NCI-H1105 (cell line): ENCODE measurements around the gene PBXIP1.
"Not testable (repeated sequence)": the region's sequence is repeated elsewhere in the genome, so short reads cannot be mapped to it uniquely, and the experiment has no call there.

ENCODE experiments used
- DNase-seq: peaks from one replicate; lab custom pipeline; 2025; lab: John Stamatoyannopoulos, UW

Gene PBXIP1

DNA sequence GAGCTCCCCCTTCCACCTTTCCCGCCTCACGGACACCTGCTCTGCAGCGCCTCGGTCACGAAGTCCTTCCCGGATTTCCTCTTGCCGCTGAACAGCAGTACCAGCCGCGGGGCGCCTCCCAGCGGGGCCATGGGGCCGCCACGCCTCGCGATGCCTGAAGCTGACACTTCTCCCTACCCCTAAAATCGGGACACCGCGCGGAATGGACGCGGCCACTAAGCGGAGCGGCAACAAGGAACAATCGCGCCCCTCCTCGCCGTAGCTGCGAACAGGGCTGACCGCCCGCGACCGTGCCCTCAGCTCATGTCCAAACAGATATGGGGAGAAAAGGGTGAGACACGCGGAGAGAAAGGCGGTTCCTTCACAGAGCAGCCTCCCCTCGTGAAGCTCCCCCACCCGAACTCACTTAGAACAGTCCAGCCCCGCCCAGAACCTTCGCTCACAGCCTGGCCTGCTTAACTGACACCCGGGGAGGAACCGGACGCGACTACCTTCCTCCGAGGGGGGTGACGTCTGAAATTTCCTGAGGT is 19.3 kb downstream of the PBXIP1 start, which contains the start of gene PMVK:
TSS of gene PMVK (minus strand) at position 165 of the 530 bp plus-strand sequence. CDS start at position 131, 34 bp downstream.
- peak; percentile 94 for DNase-seq

DNA sequence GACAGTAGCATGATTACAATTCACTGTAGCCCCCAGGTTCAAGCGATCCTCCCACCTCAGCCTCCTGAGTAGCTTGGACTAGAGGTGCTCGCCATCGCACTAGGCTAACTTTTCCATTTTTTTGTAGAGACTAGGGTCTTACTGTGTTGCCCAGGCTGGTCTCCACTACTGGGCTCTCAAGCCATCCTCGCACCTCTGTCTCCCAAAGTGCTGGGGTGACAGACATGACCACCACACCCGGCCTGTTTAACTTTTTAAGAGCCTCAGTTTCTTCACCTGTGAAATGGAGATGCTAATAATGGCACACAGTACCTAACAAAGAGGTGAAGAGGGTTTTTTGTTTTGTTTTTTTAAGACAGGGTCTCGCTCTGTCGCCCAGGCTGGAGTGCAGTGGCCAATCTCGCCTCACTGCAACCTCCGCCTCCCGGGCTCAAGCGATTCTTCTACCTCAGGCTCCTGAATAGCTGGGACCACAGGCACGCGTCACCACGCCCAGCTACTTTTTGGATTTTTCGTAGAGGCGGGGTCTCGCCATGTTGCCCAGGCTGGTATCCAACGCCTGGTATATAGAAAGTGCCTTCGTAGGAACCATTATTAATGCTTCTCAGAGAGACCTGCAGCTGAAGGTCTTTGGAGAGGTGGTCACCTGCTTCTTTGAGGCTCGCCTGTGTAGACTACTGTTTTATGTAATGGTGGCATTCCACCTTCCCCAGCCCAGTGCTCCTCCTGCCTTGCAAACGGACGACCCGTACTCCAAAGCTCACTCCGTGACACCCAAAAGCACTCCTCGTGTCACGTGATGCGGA is 19.9 kb downstream of the PBXIP1 start:
- no peak for DNase-seq

DNA sequence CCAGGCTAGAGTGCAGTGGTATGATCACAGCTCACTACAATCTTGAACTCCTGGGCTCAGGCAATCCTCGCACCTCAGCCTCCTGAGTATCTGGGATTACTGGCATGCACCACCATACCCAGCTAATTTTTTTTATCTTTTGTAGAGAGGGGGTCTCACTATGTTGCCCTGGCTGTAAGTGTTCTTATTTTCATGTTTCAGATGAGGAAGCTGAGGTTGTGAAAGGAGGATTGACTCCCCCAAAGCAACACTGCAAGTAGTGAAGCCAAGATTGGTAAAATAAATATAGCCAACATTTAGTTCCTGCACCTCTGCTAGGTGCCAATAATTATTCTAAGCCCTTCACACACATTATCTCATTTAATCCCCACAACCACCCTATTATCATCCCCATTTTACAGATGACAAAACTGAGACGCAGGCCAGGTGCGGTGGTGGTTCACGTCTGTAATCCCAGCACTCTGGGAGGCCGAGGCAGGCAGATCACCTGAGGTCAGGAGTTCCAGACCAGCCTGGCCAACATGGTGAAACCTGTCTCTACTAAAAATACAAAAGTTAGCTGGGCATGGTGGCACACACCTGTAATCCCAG is 21.4 kb downstream of the PBXIP1 start:
- DNase-seq = no peak

DNA sequence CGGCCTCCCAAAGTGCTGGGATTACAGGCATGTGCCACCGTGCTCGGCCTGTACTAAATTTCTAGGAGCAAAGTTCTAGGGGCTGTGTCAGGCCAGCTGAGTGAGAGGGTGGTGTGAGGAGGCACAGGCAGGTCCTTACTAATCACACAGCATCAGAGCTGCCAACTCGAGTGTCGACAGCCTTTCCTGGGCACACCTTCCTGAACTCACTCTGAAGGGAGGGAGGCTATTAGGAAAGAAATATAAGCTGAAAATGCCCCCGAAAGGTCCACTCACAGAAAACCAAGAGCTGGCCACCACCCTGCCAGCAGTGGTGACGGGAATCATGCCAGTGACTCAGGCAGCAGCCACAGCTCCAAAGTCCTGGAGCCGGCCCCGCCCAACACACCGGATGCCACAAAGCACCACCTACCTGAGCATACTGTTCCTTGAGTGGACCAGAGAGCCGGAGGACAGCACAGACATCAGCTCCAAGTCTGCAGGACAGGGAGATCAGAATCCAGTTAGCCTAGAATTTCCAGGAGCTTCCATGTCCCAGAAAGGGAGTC is 23.9 kb downstream of the PBXIP1 start:
- DNase-seq = no peak

DNA sequence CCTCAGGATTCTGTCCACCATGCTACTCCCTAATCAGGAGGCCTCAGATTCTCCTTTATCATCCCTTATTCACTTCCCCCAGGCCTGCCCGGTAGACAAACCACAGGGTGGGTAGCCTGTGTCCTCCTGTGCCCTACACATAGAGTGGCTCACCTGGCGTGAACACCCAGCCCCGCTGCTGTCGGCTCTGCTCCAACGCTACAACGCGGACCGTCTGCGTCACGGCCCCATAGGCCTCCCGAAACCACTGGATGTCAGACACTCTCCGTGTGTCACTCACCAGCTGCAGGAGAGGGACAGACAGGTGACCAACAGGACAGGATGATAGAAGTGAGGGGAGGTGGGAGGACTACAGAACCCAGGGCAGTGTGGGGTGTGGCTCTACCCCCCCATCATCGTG is 29.7 kb downstream of the PBXIP1 start:
- DNase-seq = no peak

DNA sequence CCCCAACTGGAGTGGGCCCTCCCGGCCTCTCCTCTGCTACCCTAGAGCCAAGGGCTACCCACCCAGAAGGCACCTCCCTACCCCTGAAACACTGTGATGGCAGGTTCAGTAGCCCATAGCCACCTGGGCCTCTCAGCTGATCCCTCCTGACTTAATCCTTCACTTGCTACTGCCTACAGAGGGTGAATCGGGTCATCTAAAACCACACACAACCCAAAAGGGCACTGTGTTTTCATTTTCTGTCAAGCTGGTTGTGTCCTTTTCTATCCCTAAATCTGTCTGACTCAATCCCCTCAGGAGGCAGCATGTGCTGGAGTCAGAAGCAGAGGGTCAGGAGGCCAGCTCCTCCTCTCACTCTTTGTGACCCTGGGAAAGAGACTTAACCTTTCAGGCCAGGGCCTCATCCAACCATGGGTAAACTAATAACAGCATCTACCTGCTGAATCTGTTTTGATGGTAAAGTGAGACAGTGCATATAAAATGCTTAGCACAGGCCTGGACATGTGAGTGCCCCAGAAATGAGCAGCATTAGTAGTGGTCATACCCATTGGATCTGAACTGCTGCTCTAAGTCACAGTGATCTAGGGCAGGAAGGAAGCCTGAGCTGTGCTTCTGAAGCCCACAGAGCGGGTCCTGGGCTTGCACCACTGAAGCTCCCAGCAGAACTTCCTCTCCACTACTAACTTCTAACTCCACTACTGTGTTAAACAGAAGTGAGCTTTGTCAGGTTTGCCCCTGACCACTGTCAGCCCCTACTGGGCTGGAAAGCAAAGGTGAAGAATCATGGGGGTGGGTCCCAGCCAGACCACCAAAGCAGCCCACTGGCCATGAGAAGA is 30.3 kb downstream of the PBXIP1 start:
- no peak for DNase-seq

DNA sequence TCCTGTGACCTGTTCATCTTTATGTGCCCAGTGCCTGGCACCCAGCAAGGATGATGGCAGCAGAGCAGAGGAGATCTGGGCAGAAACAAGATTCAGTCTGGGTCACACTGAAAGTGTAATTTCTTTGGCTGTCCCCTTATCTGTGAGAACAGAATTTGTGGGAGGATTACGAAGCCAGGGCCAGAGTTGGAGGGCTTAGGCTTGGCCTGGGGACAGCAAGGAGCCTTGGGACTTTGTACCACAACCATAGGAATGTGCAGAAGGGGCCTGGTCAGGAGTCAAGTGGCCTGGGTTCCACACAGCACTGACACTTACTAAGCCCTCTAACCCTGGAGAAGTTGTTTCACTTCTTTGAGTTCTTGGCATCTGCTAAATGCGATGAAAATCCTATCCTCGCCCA is 32.2 kb downstream of the PBXIP1 start:
- DNase-seq = no peak

DNA sequence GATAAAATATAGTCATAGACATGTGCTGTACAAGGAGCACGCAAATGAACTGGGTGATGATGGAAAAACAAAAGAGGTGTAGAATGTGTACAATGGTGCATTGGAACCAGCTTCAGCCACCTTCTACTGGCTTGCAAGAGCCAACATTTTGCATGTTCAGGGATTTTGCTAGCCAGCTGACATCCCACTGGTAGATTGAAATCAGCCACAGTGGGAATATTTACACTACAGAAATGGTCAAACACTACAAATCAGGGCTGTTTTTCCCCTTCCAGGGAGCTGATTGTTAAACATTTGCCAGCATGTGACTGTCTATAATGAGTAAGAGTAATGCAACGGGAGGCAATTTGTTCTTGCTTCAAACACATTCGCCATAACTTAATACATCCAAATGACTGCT is 42.6 kb downstream of the PBXIP1 start:
- DNase-seq = no peak

DNA sequence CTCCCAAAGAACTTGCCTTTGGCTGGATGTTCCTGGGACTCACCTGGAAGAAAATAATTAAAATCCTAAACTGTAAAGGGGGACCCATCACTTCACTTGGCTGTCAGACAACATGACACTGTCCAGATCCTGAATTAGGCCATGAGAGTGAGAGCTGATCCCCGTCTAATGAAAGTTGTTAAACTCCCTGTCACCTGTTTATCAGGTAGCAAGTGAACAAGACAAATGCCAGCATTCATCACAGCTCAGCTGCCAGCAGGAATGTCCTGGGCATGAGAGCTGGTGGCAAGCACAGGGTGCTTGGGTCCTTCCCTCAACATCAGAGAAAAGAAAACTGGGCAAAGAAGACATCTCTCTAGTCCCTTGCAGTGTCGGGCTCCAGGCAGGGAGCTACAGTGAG is 43.1 kb downstream of the PBXIP1 start:
- no peak for DNase-seq

DNA sequence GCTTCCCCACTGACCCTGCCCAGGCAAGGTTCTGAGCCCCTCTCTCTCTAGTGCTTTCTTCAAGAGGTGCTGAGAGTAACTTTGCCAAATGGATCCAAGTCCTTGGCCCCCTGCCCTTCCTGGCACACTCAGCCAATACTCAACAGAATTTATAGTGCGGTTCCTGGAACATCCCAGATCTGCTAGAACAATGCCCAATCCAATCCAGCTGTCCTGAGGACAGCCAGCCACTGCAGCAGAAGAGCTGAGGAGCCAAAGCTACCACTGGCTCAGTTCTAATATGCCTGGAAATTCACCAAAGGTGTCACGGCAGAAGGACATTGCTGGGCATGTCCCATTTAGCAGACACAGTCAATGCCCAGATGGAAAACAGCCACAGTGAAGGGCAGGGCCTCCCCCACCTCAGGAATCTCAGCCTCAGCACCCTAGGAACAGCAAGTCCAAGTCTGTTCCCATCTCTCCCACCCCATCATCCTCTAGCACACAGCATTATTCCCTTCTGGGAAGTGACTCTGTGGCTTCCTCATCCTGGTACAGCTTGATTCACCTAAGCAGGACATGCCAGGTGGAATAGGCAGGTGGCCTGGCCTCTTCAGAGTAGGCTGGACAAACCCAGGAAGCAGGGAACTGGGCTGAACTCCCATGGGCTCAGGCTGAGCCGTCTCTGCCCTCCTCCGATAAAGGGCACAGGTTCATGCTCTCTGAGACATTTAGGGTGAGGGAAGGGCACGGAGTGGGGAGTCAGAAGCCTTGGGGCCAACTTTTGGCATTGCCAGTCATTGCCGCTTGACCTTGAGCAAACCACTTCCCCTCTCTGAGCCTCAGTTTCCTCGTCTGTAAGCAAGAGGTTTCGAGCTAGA is 44.0 kb downstream of the PBXIP1 start:
- DNase-seq = no peak

DNA sequence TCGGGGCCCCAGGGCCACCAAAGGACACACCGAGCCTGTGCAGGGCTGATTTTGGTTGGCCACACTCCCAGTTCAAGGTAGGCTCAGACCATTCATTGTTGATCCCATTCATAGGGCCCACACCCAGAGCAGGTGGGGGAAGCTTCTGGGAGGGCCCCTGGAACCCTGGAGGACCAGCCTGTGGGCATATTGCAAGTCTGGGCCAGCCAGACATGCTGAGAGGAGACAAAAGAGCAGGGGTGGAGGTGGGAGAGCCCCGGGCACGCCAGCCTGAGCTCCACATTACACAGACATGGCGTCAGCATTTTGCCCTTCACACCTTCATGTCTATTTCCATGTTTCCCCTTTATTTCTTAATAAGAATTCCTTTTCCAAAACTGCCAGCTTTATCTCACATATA is 45.0 kb downstream of the PBXIP1 start:
- no peak for DNase-seq

DNA sequence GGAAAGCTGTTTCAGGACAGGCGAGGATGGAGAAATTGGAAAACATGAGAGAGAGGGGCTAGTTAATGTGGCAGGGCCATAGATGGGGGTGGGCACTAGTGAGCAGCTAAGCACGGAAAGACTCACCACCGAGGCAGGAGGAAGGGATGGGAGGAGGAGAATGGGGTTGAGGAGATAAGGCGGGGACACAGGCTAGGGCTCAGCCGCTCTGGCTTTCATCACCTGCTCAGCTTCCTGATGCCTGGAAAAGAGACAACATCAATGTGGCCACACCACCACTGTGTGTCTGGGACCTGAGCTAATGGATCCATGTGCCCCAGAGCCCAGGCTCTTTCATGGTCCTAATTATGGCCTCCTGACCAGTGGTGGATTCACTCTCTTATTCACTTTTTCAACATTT is 47.0 kb downstream of the PBXIP1 start:
- no peak for DNase-seq

DNA sequence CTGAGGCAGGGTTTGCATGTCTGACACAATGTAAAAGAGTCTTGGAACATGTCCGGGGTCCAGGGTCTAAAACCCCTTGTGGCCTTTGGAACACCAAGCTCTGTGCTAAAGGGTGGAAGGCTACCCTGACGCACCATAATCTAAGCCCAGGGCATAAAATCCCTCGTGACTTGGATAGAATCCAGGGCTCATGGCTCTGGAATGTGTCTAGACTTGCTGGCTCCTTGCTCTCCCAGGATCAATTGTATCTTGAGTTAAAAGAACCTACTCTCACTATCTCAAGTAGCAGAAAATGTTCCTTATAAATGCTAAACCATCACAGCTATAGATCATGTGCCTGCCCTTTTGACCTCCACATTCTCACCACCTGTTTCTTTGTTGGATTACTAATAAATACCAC is 47.8 kb downstream of the PBXIP1 start:
- DNase-seq = not testable (repeated sequence)

DNA sequence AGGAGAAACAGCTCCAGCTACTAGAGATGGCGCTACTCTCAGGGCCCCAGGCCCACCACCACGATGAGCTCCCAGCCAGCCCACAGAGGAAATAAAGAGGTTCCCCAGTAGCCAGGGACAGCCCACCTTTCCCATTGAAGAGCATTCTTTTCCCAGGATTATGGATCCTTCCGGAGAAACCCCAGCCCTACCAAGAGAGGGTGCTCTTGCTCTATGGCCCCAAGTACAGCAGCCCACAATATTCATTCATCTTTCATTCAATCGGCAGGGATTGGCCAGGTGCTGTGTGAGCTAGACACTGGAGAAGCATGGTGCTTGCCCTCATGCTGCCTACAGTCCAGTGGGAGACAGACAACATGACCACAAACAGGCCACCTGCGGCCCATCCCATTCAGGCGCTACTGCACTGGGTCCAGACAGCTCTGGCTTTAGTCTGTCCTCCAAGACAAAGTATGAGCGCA is 49.2 kb downstream of the PBXIP1 start:
- DNase-seq = no peak

DNA sequence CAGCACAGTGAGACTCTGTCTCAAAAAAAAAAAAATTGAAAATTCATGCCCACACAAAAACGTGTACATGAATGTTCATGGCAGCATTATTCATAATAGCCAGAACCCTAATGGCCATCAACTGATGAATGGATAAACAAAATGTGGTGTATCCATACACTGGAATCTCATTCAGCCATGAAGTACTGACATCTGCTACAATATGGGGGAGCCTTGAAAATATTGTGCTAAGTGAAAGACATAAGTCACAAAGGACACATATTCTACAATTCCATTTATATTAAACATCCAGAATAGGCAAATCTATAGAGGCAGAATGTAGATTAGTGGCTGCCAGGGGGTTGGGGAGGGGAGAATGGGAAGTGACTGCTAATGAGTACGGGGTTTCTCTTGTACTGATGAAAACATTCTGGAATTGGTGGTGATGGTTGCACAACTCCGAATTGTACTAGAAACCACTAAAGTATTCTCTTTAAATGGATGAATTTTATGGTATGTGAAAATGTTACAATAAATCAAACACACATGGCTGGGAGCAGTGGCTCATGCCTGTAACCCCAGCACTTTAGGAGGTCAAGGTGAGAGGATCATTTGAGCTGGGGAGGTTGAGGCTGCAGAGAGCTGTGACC is 52.8 kb downstream of the PBXIP1 start:
- no peak for DNase-seq

DNA sequence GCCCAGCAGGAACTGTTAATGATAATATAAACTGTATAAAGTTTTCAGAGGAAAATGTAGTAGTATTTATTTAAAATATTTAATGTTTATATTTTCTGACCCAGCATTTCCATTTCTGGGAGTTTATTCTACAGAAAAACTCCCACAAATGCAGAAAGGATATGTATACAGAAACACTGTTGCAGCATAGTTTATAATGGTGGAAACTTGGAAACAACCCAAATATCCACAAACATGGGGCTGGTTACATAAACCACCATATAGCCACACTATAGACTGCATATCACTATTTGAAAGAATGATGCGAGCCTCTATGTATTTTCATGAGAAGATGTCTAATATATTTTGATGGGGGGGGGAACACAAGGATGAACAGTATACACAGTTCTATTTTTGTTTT is 54.3 kb downstream of the PBXIP1 start:
- no peak for DNase-seq

DNA sequence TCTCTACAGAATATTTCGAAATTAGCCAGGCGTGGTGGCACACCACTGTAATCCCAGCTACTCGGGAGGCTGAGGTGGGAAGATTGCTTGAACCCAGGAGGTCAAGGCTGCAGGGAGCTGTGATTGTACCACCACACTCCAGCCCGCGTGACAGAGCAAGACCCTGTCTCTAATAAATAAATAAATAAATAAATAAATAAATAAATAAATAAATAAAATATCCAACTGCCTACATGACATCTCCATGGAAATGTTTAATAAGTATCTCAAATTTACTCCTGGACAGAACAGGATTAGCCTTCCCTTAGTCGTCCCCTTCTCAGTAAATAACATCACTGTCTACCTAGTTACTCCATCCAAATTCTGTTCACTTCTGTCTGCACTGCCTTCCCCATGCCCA is 56.9 kb downstream of the PBXIP1 start:
- DNase-seq = no peak

DNA sequence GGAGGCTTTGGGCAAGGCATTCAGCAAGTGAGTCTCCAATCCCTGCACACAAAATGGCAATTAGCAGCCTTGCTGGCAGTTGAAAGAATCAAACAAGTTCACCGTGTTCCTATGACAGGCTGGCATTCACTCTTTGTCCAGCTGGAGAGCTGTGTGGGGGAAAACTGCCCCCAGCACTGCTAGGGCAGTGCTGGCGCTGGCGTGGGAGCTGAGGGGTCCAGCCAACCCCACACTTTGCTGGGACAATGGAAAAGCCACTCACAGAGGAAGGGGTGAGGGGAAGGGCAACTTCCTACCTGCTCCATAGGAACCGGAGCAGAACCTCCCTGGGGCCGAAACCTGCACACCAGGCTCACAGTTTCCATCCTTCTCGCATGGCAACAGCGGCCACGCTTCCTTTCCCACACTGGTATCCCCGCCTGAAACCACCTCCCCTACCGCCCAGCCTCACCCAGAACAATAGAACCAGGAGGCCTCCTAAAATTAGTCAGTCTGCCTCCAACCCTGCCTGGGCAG is 59.1 kb downstream of the PBXIP1 start:
- no peak for DNase-seq

DNA sequence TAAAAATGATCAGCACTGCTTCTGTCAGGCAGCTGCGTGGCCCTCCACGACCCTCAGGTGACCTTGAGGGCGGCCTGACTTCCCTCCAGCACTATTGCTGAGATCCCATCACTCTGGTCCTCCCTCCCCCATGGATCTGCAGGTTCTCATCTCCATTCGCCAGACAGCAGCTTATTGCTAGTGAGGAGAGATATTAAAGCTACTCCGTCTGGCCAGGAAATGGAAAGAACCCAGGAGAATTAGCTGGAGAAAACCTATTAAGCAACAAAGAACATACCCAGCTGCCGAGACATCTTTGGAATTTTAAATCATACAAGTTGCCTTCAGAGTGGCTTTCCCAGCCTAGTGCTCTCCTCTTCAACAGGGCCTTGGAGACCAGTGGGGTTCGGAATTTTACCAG is 60.1 kb downstream of the PBXIP1 start:
- no peak for DNase-seq
